ENCODE measurements around the gene DQX1.

The DQX1 gene

DNA sequence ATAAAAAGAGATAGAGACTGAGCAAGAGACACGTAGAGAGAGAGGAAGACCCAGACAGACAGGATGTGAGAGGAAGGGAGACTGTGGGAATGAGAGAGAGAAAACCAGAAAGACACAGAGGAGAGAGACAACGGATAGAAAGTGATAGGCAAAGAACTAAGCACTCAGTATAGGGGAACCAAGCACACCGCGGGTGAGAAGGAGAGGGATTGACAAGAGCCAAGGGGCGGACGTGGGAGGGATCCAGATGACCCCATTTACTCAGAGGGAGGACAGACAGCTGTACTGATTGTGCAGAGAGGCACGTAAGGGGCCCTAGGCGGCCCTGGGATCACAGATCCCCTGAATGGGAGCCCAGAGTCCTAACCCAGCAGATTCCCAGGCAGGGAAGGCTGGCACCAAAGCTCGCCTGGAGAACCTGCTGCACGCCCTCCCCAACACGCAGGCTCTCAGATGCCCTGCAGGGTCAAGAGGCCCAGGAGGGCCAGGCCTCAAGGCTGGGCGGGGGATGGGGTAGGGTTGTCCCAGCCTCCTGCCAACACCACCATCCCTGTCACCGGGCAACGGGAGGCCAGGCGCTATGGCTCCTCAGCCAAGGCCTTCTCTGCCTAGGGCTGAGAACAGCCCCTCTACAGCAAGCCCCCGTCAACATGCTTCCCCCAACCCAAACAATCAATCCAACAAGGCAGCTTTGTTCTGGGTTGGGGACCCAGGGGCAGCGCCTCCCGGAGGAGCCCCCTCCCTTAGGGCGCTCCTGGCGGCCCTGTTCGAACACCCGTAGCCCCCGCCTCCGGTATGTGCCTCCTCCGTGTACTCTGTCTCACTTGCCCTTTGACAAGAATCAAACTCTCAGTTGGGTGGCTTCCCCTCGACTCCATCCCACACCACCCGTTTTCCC lies 27.1 kb upstream of the DQX1 start:
- Histone ChIP-seq H3K9me3 (ENCODE audit: insufficient read depth, low read depth, low read length) (no peaks in the 10 kb centered on the region), H3K27ac (ENCODE audit: low read depth, low read length) (peak overlapping the region; percentile 25; the same call in 1 of the 2 replicates), H3K36me3 (ENCODE audit: insufficient read depth, low read length) (no peaks in the 10 kb centered on the region), H3K4me1 (ENCODE audit: insufficient read depth, low read length) (peaks cover 14% of the 10 kb centered on the region; the same call in 1 of the 2 replicates), H3K9ac (ENCODE audit: low read depth, low read length) (peak overlapping the region; percentile 5), H3K27me3 (ENCODE audit: insufficient read depth, low read length) (peaks cover 59% of the 10 kb centered on the region), H3K4me3 (ENCODE audit: low read length) (peak overlapping the region; percentile 95)
- 13% methylated on average over 27 of the region's 27 CpGs for WGBS

DNA sequence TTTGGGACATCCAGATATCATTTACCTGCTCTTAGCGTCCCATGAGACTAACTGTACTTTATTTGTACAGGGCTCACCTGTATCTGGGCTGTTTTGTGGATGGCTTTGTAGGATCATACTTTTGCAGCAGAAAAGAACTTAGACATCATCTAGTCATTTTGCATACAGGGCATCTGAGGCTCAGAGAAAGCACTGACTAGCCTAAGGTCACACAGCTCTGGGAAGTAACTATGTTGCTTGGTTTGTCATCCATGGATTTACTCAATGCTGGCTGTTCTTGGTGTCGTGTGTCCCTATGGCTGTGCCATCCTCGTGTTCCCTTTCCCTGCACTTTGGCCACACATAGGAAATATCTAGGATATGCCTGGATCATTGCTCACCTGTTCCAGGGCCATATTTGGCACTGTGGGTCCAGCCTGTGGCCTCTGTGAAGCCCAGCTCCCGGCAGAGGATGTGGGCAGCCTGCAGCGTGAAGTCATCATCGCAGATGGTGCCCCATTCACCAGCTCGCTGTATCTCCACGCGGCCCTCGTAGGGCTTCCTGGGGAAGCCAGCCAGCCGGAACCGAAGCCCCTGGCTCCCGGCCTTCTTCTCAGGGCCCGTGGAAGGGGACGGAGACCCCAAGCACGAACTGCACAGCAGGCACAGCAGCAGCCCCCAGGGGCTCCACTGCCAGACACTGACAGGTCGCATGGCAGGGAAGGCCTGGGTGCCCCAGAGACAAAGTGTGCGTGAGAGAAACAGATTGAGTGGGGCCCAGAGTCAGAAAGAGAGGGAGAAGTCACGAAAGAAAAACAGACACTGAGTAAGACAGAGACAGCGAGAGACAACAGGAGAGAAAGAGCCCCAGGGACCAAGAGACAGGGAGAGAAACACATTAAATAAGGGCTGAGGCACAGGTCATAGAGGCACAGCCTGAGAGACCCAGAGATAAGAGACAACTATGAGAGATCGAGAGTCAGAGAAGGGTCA lies 26.2 kb upstream of the DQX1 start:
- WGBS = 89% methylated on average over 21 of the region's 21 CpGs
- Histone ChIP-seq H3K27ac (ENCODE audit: low read depth, low read length) (no peak overlapping the region), H3K4me3 (ENCODE audit: low read length) (peak overlapping the region; percentile 95), H3K9me3 (ENCODE audit: insufficient read depth, low read depth, low read length) (no peaks in the 10 kb centered on the region), H3K9ac (ENCODE audit: low read depth, low read length) (no peak overlapping the region), H3K4me1 (ENCODE audit: insufficient read depth, low read length) (peaks cover 14% of the 10 kb centered on the region; the same call in 1 of the 2 replicates), H3K36me3 (ENCODE audit: insufficient read depth, low read length) (no peaks in the 10 kb centered on the region), H3K27me3 (ENCODE audit: insufficient read depth, low read length) (peaks cover 68% of the 10 kb centered on the region)

DNA sequence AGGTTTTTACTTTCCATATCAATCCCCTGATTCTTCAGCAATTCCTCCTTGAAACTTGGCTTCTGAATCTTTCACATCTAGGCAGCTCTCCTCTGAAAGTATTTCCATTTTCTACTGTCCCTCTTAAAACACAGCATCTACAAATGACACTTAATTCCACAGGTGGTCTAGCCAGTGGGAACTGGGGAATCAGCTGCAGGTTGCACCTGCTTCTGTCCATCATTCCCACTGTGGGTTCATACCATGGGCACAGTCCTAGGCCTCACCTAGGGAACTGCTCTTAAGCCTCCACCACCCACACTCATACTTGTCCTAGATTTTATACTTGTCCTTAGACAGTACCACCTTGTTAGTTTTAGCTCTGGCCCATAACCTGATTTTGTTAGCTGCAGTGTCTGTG lies 25.5 kb upstream of the DQX1 start:
- Histone ChIP-seq H3K4me1 (ENCODE audit: insufficient read depth, low read length) (peaks cover 14% of the 10 kb centered on the region; the same call in 1 of the 2 replicates), H3K9me3 (ENCODE audit: insufficient read depth, low read depth, low read length) (no peaks in the 10 kb centered on the region), H3K36me3 (ENCODE audit: insufficient read depth, low read length) (no peaks in the 10 kb centered on the region), H3K27ac (ENCODE audit: low read depth, low read length) (no peak overlapping the region), H3K4me3 (ENCODE audit: low read length) (no peak overlapping the region), H3K9ac (ENCODE audit: low read depth, low read length) (no peak overlapping the region), H3K27me3 (ENCODE audit: insufficient read depth, low read length) (peaks cover 70% of the 10 kb centered on the region)

DNA sequence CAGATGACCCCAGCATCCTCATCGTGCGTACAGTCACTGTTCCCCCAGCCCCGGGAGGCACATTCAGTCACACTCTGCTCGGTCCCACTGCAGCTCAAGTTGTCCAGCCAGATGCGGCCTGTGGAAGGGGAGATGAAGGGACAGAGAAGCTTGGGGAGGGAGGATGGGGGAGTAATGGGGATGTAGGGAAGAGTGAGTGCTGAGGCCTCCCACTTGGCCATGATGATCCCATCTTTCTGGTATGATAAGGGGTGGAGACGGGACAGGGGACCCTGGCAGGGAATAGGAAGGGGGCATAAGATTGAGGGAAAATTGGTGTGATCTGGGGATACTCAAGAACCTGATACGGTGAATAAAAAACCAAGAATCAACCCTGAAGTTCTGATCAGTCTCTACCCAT lies 24.2 kb upstream of the DQX1 start:
- Histone ChIP-seq H3K9ac (ENCODE audit: low read depth, low read length) (no peak overlapping the region), H3K36me3 (ENCODE audit: insufficient read depth, low read length) (no peaks in the 10 kb centered on the region), H3K9me3 (ENCODE audit: insufficient read depth, low read depth, low read length) (no peaks in the 10 kb centered on the region), H3K4me1 (ENCODE audit: insufficient read depth, low read length) (peaks cover 14% of the 10 kb centered on the region; the same call in 1 of the 2 replicates), H3K27me3 (ENCODE audit: insufficient read depth, low read length) (peaks cover 57% of the 10 kb centered on the region), H3K27ac (ENCODE audit: low read depth, low read length) (no peak overlapping the region), H3K4me3 (ENCODE audit: low read length) (peak overlapping the region; percentile 73)
- 84% methylated on average over 7 of the region's 7 CpGs for WGBS

DNA sequence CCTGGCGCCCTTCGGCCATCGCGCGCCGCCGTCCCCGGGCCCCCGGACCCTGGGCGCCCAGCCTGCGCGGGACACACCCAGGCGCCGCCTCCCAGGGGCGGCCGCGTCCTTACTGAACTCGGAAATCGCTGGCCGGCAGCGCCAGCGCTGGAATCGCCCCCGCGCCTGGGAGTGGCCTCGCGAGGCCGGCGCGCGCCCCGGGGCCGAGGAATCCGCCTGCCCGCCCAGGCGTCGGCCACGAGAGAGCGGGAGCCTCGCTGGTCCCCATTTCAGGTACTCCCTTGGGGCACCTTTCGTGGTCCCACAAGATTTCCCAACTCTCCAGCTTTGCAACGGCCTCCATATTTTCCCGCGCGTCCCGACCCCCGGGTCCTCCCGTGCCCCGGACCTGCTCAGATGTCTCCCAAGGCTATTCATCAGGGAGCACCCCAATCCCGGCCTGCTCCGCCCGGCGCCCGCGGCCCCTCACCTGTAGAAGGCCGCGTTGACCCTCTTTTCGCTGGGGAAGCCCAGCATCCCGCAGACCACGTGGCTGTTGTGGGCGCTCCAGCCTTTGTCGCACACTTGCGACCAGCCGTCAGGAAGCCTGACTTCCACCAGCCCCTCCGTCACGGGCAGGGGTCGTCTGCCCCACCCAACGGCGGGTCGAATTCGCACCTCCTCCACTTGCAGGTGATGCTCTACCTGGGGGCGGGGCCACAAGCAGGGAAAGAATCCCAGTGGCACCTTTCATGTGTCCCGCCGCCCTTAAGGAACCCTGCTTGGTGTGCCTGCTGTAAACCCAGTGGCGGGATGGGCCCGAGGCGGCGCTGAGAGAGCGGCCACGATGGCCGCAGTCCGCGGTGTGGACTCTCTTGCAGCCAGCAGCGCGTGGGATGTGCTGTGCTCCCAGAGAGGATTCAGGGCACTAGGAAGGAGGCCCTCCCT lies 23.1 kb upstream of the DQX1 start:
- H3K9ac ChIP-seq (ENCODE audit: low read depth, low read length) = peak overlapping the region; percentile 81
- H3K9me3 ChIP-seq (ENCODE audit: insufficient read depth, low read depth, low read length) = no peaks in the 10 kb centered on the region
- H3K27ac ChIP-seq (ENCODE audit: low read depth, low read length) = peak overlapping the region; percentile 3; the same call in 1 of the 2 replicates
- H3K4me1 ChIP-seq (ENCODE audit: insufficient read depth, low read length) = peaks cover 14% of the 10 kb centered on the region; the same call in 1 of the 2 replicates
- no peaks in the 10 kb centered on the region for H3K36me3 ChIP-seq (ENCODE audit: insufficient read depth, low read length)
- H3K27me3 ChIP-seq (ENCODE audit: insufficient read depth, low read length) = peaks cover 51% of the 10 kb centered on the region
- WGBS = 2% methylated on average over 85 of the region's 85 CpGs
- H3K4me3 ChIP-seq (ENCODE audit: low read length) = peak overlapping the region; percentile 73

DNA sequence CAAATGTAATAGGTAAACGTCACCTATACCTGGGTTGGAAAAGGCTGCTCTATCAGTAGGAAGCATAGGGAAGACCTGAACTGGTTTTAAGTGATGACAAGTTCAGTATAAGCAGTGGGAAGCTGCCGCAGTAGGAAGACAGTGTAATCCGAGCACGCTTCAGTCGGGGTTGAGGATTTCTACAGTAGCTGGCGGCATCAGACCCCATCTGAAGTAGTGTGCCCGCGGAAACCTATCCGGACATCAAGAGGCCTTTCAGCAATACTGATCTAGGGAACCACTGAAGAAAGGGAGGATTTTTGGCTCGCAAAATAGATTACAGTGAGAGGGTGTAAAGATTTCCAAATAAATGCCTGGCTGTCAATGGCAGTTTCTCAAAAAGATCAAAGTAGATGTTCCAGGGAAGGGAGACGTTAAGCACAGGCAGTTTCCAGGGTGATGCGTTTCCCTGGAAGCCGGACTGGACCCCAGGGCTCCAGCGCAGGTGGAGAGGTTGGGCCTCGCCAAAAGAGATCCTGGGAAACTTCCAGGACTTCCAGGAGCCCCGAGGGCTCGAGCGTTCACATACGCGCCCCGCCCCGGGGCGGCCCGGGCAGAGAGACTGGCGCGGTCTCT lies 22.4 kb upstream of the DQX1 start:
- 6% methylated on average over 26 of the region's 26 CpGs for WGBS
- Histone ChIP-seq H3K4me3 (ENCODE audit: low read length) (peak overlapping the region; percentile 73), H3K4me1 (ENCODE audit: insufficient read depth, low read length) (peaks cover 14% of the 10 kb centered on the region; the same call in 1 of the 2 replicates), H3K9me3 (ENCODE audit: insufficient read depth, low read depth, low read length) (no peaks in the 10 kb centered on the region), H3K27me3 (ENCODE audit: insufficient read depth, low read length) (peaks cover 49% of the 10 kb centered on the region), H3K36me3 (ENCODE audit: insufficient read depth, low read length) (no peaks in the 10 kb centered on the region), H3K9ac (ENCODE audit: low read depth, low read length) (peak overlapping the region; percentile 81), H3K27ac (ENCODE audit: low read depth, low read length) (no peak overlapping the region)

DNA sequence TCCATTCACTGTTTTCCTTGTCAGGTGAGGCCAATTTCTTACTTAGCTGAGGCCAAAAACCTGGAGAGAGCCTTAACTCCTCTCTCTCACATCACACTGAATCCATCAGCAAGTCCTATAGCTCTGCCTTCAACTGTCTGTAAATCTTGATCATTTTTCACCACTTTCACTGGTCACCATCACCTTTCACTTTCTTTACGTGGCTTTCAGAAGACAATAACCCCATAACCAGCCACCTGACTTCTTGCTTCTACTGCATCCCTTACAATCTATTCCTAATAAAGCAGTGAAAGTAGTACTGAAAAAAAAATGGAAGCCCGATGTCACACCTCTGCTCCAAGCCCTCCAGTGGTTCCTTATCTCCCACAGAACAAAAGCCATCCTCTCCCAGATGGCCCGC lies 20.0 kb upstream of the DQX1 start:
- H3K4me3 ChIP-seq (ENCODE audit: low read length) = no peak overlapping the region
- 0 out of 2 replicates have a peak, but pooled peaks cover 5% of the 10 kb centered on the region for H3K4me1 ChIP-seq (ENCODE audit: insufficient read depth, low read length)
- 87% methylated on average over 3 of the region's 3 CpGs for WGBS
- no peak overlapping the region for H3K27ac ChIP-seq (ENCODE audit: low read depth, low read length)
- H3K36me3 ChIP-seq (ENCODE audit: insufficient read depth, low read length) = no peaks in the 10 kb centered on the region
- H3K9ac ChIP-seq (ENCODE audit: low read depth, low read length) = no peak overlapping the region
- no peaks in the 10 kb centered on the region for H3K9me3 ChIP-seq (ENCODE audit: insufficient read depth, low read depth, low read length)
- H3K27me3 ChIP-seq (ENCODE audit: insufficient read depth, low read length) = peaks cover 35% of the 10 kb centered on the region

DNA sequence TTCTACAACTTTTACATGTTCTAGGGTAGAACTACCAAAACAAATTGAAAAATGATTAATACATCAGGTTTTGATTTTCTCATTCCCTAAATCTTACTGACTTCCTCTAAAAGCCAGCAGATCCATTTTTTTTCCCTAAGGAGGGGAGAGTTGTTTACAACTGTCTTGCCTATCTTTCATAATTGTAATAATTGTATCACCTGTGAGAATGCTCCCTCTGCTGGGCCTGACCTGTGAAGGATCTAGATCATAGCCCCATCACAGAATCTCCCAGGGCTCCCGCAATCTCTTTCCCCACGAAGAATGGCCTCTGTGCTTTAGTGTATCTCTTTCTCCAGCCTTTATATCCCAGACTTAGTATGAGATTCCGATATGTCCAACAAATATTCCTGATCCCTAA lies 18.6 kb upstream of the DQX1 start:
- Histone ChIP-seq H3K9ac (ENCODE audit: low read depth, low read length) (no peak overlapping the region), H3K9me3 (ENCODE audit: insufficient read depth, low read depth, low read length) (no peaks in the 10 kb centered on the region), H3K27ac (ENCODE audit: low read depth, low read length) (no peak overlapping the region), H3K27me3 (ENCODE audit: insufficient read depth, low read length) (peaks cover 23% of the 10 kb centered on the region), H3K4me1 (ENCODE audit: insufficient read depth, low read length) (0 out of 2 replicates have a peak, but pooled peaks cover under 1% of the 10 kb centered on the region), H3K4me3 (ENCODE audit: low read length) (no peak overlapping the region), H3K36me3 (ENCODE audit: insufficient read depth, low read length) (peaks cover 2% of the 10 kb centered on the region; the same call in 1 of the 2 replicates)
- 86% methylated on average over 3 of the region's 3 CpGs for WGBS

DNA sequence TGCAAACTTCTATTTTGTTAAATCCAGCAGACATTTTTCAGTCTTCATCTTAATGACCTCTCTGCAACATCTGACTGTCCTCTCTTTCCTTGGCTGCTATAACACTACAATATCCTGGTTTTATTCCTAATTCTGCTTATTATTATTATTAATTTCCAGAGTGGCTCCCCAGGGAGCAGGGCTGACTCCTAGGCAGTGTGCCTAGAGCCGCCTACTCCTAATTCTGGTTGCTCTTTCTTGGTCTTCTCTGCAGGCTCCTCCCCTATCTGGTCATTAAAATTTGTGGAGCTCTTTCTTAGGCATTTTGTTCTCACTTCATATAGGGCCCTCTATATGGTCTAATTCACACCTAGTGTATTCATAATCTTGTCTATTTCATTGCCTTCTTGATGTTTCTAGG lies 16.9 kb upstream of the DQX1 start:
- Histone ChIP-seq H3K4me3 (ENCODE audit: low read length) (no peak overlapping the region), H3K9ac (ENCODE audit: low read depth, low read length) (no peak overlapping the region), H3K36me3 (ENCODE audit: insufficient read depth, low read length) (peaks cover 2% of the 10 kb centered on the region; the same call in 1 of the 2 replicates), H3K9me3 (ENCODE audit: insufficient read depth, low read depth, low read length) (no peaks in the 10 kb centered on the region), H3K27ac (ENCODE audit: low read depth, low read length) (no peak overlapping the region), H3K4me1 (ENCODE audit: insufficient read depth, low read length) (0 out of 2 replicates have a peak, but pooled peaks cover 4% of the 10 kb centered on the region), H3K27me3 (ENCODE audit: insufficient read depth, low read length) (peaks cover 10% of the 10 kb centered on the region)
- 89% methylated on average over 1 of the region's 1 CpG for WGBS

DNA sequence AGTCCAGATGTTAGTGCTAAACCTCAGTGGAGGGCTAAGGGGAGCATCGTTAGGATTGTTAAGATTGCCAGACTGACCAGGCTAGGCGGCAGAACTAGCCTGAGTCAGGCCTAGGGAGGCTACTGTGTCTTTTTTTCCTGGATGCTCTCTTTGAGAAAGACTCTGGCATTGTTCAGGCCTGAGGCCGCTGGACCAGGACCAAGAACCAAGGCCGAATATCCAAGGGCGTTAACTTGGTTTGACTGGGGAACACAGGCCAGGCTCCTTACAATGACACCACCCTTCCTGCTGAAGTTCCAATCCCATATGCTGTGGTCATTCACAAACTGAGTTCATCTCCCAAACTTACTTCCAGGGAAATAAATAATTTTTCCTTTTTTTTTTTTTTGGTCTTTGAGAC lies 14.3 kb upstream of the DQX1 start:
- no peaks in the 10 kb centered on the region for H3K9me3 ChIP-seq (ENCODE audit: insufficient read depth, low read depth, low read length)
- WGBS = 95% methylated on average over 5 of the region's 5 CpGs
- no peak overlapping the region for H3K4me3 ChIP-seq (ENCODE audit: low read length)
- no peak overlapping the region for H3K9ac ChIP-seq (ENCODE audit: low read depth, low read length)
- H3K4me1 ChIP-seq (ENCODE audit: insufficient read depth, low read length) = 0 out of 2 replicates have a peak, but pooled peaks cover 4% of the 10 kb centered on the region
- no peaks in the 10 kb centered on the region for H3K27me3 ChIP-seq (ENCODE audit: insufficient read depth, low read length)
- H3K27ac ChIP-seq (ENCODE audit: low read depth, low read length) = no peak overlapping the region
- H3K36me3 ChIP-seq (ENCODE audit: insufficient read depth, low read length) = peaks cover 2% of the 10 kb centered on the region; the same call in 1 of the 2 replicates

All from HUES64 (cell line).